HG03378 (cell line): ENCODE data around the gene GLIS2.
"Not testable (repeated sequence)": the region's sequence is repeated elsewhere in the genome, so short reads cannot be mapped to it uniquely, and the experiment has no call there.

Experiments
- ATAC-seq: cut with Tn5 transposase; IDR thresholded peaks from one replicate; pipeline ENCODE4 v1.9.1; 2021; ENCODE audit warnings: mild to moderate bottlenecking, moderate library complexity; ENCODE audit not compliant: unreplicated experiment

GLIS2 gene

GRCh38 chr16:4333714-4334113, 17.8 kb downstream of the GLIS2 start:
- not testable (repeated sequence) for ATAC-seq

GRCh38 chr16:4334724-4335495, 19.0 kb downstream of the GLIS2 start:
- ATAC-seq, result no peak

GRCh38 chr16:4336701-4337539, 21.1 kb downstream of the GLIS2 start:
- ATAC-seq, result no peak

- no peak for ATAC-seq
These were observed 21.7 kb downstream of the GLIS2 start for GRCh38 chr16:4337540-4338088.

GRCh38 chr16:4338125-4338582, 22.3 kb downstream of the GLIS2 start:
- no peak for ATAC-seq

- no peak for ATAC-seq
These were observed 22.9 kb downstream of the GLIS2 start for GRCh38 chr16:4338712-4339299.

- ATAC-seq, result no peak
These were observed 23.6 kb downstream of the GLIS2 start for GRCh38 chr16:4339455-4339854.

- no peak for ATAC-seq
These were observed 24.0 kb downstream of the GLIS2 start for GRCh38 chr16:4339909-4340308.

GRCh38 chr16:4340443-4340842, 24.6 kb downstream of the GLIS2 start:
- ATAC-seq, result no peak

GRCh38 chr16:4341250-4341649, 25.4 kb downstream of the GLIS2 start:
- no peak for ATAC-seq

GRCh38 chr16:4342866-4343744, 27.2 kb downstream of the GLIS2 start:
- no peak for ATAC-seq

- ATAC-seq, result not testable (repeated sequence)
These were observed 28.6 kb downstream of the GLIS2 start for GRCh38 chr16:4344300-4344982.

- no peak for ATAC-seq
These were observed 29.3 kb downstream of the GLIS2 start for GRCh38 chr16:4344983-4345835.

GRCh38 chr16:4345836-4346781, 30.2 kb downstream of the GLIS2 start:
- ATAC-seq, result no peak

- no peak for ATAC-seq
These were observed 31.1 kb downstream of the GLIS2 start for GRCh38 chr16:4347010-4347409.

GRCh38 chr16:4347765-4348509, 32.1 kb downstream of the GLIS2 start:
- no peak for ATAC-seq

GRCh38 chr16:4349332-4349731, 33.5 kb downstream of the GLIS2 start:
- ATAC-seq, result no peak
